SK-N-SH treated with all-trans-retinoic acid at 6 μM for 48 hours (cell line): ENCODE data around the gene ZNF512.

Experiments used
- ATAC-seq: fragments of 200-7000 bp; cut with Tn5 transposase; 3 replicates; pipeline ENCODE4 v1.9.1; 2020; ENCODE audit warnings: mild to moderate bottlenecking, moderate library complexity
- ARNTL ChIP-seq: fragments of 450-650 bp; formaldehyde crosslinking; IDR thresholded peaks from 2 replicates; pipeline ENCODE4 v1.5.0; 2020; ENCODE audit warnings: low read depth, mild to moderate bottlenecking, moderate library complexity, borderline replicate concordance
- BACH2 ChIP-seq: fragments of 250-450 bp; sonication (Bioruptor Pico); IDR thresholded peaks from 2 replicates; pipeline ENCODE4 v1.9.0; 2021; ENCODE audit warnings: mild to moderate bottlenecking, borderline replicate concordance
- CREB5 ChIP-seq: fragments of 250-450 bp; sonication (Bioruptor Pico); IDR thresholded peaks from 2 replicates; pipeline ENCODE4 v1.5.1; 2020; ENCODE audit warnings: low read depth, mild to moderate bottlenecking, moderate library complexity
- CSDC2 ChIP-seq: fragments of 250-450 bp; sonication (Bioruptor Pico); IDR thresholded peaks from 2 replicates; pipeline ENCODE4 v1.5.0; 2020; ENCODE audit warnings: mild to moderate bottlenecking, moderate library complexity
- CSRNP3 ChIP-seq: fragments of 250-450 bp; sonication (Bioruptor Pico); IDR thresholded peaks from 2 replicates; pipeline ENCODE4 v1.5.1; 2021; ENCODE audit warnings: mild to moderate bottlenecking, moderate library complexity
- ESRRG ChIP-seq: fragments of 250-450 bp; sonication (Bioruptor Pico); IDR thresholded peaks from 2 replicates; pipeline ENCODE4 v1.6.1; 2021; ENCODE audit warnings: mild to moderate bottlenecking
- GLIS3 ChIP-seq: fragments of 250-450 bp; sonication (Bioruptor Pico); IDR thresholded peaks from 2 replicates; pipeline ENCODE4 v1.5.0; 2020; ENCODE audit warnings: mild to moderate bottlenecking, moderate library complexity
- ISL1 ChIP-seq: fragments of 250-450 bp; sonication (Bioruptor Pico); IDR thresholded peaks from 2 replicates; pipeline ENCODE4 v2.1.2; 2022; ENCODE audit warnings: mild to moderate bottlenecking, moderate library complexity
- OSR1 ChIP-seq: fragments of 250-450 bp; sonication (Bioruptor Pico); IDR thresholded peaks from 2 replicates; pipeline ENCODE4 v1.8.0; 2022; ENCODE audit warnings: moderate library complexity, mild to moderate bottlenecking, inconsistent platforms
- POU6F1 ChIP-seq: fragments of 250-450 bp; sonication (Bioruptor Pico); IDR thresholded peaks from 2 replicates; pipeline ENCODE4 v1.8.0; 2021; ENCODE audit warnings: low read depth, mild to moderate bottlenecking, moderate library complexity, borderline replicate concordance
- PPARA ChIP-seq: fragments of 250-450 bp; sonication (Bioruptor Pico); IDR thresholded peaks from 2 replicates; pipeline ENCODE4 v1.5.0; 2020; ENCODE audit warnings: mild to moderate bottlenecking, borderline replicate concordance
- RARB ChIP-seq: fragments of 250-450 bp; sonication (Bioruptor Pico); IDR thresholded peaks from 2 replicates; pipeline ENCODE4 v1.8.0; 2021; ENCODE audit warnings: mild to moderate bottlenecking, moderate library complexity
- SNAI2 ChIP-seq: fragments of 250-450 bp; sonication (Bioruptor Pico); IDR thresholded peaks from 2 replicates; pipeline ENCODE4 v1.5.0; 2020; ENCODE audit warnings: mild to moderate bottlenecking, moderate library complexity
- TCF4 ChIP-seq: fragments of 250-450 bp; sonication (Bioruptor Pico); IDR thresholded peaks from 2 replicates; pipeline ENCODE4 v1.8.0; 2021; ENCODE audit warnings: mild to moderate bottlenecking, moderate library complexity, borderline replicate concordance
- TOX ChIP-seq: fragments of 250-450 bp; sonication (Bioruptor Pico); IDR thresholded peaks from 2 replicates; pipeline ENCODE4 v1.8.0; 2021; ENCODE audit warnings: mild to moderate bottlenecking, moderate library complexity, borderline replicate concordance
- ZC3H10 ChIP-seq: fragments of 250-450 bp; sonication (Bioruptor Pico); IDR thresholded peaks from 2 replicates; pipeline ENCODE4 v1.5.1; 2021; ENCODE audit warnings: mild to moderate bottlenecking, moderate library complexity
- ZFP3 ChIP-seq: fragments of 250-450 bp; sonication (Bioruptor Pico); IDR thresholded peaks from 2 replicates; pipeline ENCODE4 v1.5.0; 2020; ENCODE audit warnings: mild to moderate bottlenecking, moderate library complexity
- ZFP30 ChIP-seq: fragments of 450-650 bp; formaldehyde crosslinking; IDR thresholded peaks from 2 replicates; pipeline ENCODE4 v1.5.0; 2022; ENCODE audit warnings: mild to moderate bottlenecking, moderate library complexity
- ZNF565 ChIP-seq: fragments of 450-650 bp; formaldehyde crosslinking; conservative IDR thresholded peaks from 2 replicates; pipeline ENCODE4 v1.5.0; 2020; ENCODE audit warnings: low read depth, mild to moderate bottlenecking, moderate library complexity
- ZNF70 ChIP-seq: fragments of 450-650 bp; formaldehyde crosslinking; IDR thresholded peaks from 2 replicates; pipeline ENCODE4 v1.5.0; 2020; ENCODE audit warnings: mild to moderate bottlenecking, moderate library complexity
- ZNF8 ChIP-seq: fragments of 450-650 bp; formaldehyde crosslinking; IDR thresholded peaks from 2 replicates; pipeline ENCODE4 v1.5.0; 2020; ENCODE audit warnings: mild to moderate bottlenecking, moderate library complexity
- TF ChIP-seq, protein P1 (sequence below): fragments of 250-450 bp; sonication (Bioruptor Pico); IDR thresholded peaks from 2 replicates; pipeline ENCODE4 v1.5.0; 2020; ENCODE audit warnings: mild to moderate bottlenecking, moderate library complexity
- TF ChIP-seq, protein P2 (sequence below): fragments of 250-450 bp; sonication (Bioruptor Pico); IDR thresholded peaks from 2 replicates; pipeline ENCODE4 v1.8.0; 2020; ENCODE audit warnings: mild to moderate bottlenecking, moderate library complexity, borderline replicate concordance

ZNF512 gene

DNA sequence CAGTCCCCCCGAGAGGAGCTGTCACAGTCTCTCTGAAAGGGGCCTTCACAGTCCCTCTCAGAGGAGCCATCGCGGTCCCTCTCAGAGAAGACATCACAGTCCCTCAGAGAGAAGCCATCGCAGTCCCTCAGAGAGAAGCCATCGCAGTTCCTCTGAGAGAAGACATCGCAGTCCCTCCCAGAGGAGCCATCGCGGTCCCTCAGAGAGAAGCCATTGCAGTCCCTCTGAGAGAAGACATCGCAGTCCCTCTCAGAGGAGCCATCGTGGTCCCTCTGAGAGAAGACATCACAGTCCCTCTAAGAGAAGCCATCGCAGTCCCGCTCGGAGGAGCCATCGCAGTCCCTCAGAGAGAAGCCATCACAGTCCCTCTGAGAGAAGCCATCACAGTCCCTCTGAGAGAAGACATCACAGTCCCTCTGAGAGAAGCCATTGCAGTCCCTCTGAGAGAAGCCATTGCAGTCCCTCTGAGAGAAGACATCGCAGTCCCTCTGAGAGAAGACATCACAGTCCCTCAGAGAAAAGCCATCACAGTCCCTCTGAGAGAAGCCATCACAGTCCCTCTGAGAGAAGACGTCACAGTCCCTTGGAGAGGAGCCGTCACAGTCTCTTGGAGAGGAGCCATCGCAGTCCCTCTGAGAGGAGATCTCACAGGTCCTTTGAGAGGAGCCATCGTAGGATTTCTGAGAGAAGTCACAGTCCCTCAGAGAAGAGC, 1.3 kb upstream of the ZNF512 start (continued):
- TF ChIP-seq ZNF565 (no peak), ZFP30 (no peak), TOX (CRISPR knock-in tag) (no peak), SNAI2 (CRISPR knock-in tag) (no peak)

DNA sequence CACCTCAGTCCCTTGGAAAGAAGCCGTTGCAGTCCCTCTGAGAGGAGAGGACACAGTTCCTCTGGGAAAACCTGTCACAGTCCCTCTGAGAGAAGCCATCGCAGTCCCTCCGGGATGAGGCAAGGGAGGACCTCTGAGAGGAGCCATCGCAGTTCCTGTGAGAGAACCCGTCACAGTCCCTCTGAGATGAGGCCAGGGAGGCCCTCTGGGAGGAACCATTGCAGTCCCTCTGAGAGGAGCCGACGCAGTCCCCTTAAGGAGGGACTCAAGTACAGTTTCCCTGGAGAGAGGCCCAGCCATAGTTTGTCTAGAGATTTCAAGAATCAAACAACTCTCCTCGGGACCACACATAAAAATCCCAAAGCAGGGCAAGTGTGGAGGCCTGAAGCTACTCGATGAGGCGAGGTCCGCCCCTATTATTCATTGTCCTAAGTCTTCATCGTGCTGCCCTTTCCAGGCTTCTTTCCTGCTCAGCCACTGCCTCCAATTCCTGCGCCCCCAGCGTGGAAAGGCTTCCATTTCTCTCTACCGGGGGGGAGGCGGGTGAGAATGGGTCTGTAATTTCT, 630 bp upstream of the ZNF512 start:
- TF ChIP-seq POU6F1 (CRISPR knock-in tag) (no peak), BACH2 (CRISPR knock-in tag) (0 out of 2 replicates have a peak, but pooled peaks have one; percentile 5)
- no peak; the same call in 2 of the 3 replicates for ATAC-seq

GRCh38 chr2:27583390-27583915, 611 bp downstream of the ZNF512 start:
- ATAC-seq = peak; percentile 33
- no peak for TF ChIP-seq ZNF70 (CRISPR knock-in tag)
- TF ChIP-seq ZFP3 (CRISPR knock-in tag) = no peak
- 0 out of 2 replicates have a peak, but pooled peaks have one; percentile 32 for TF ChIP-seq CREB5
- no peak for TF ChIP-seq ZNF565
- no peak for TF ChIP-seq CSRNP3 (CRISPR knock-in tag)

GRCh38 chr2:27584597-27584996, 1.8 kb downstream of the ZNF512 start:
- no peak for TF ChIP-seq CSRNP3 (CRISPR knock-in tag)
- no peak for TF ChIP-seq ZNF565
- TF ChIP-seq, protein P1, sequence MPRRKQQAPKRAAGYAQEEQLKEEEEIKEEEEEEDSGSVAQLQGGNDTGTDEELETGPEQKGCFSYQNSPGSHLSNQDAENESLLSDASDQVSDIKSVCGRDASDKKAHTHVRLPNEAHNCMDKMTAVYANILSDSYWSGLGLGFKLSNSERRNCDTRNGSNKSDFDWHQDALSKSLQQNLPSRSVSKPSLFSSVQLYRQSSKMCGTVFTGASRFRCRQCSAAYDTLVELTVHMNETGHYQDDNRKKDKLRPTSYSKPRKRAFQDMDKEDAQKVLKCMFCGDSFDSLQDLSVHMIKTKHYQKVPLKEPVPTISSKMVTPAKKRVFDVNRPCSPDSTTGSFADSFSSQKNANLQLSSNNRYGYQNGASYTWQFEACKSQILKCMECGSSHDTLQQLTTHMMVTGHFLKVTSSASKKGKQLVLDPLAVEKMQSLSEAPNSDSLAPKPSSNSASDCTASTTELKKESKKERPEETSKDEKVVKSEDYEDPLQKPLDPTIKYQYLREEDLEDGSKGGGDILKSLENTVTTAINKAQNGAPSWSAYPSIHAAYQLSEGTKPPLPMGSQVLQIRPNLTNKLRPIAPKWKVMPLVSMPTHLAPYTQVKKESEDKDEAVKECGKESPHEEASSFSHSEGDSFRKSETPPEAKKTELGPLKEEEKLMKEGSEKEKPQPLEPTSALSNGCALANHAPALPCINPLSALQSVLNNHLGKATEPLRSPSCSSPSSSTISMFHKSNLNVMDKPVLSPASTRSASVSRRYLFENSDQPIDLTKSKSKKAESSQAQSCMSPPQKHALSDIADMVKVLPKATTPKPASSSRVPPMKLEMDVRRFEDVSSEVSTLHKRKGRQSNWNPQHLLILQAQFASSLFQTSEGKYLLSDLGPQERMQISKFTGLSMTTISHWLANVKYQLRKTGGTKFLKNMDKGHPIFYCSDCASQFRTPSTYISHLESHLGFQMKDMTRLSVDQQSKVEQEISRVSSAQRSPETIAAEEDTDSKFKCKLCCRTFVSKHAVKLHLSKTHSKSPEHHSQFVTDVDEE (CRISPR knock-in tag) = no peak
- no peak for TF ChIP-seq CREB5
- TF ChIP-seq ZNF70 (CRISPR knock-in tag) = no peak
- no peak for TF ChIP-seq CSDC2 (CRISPR knock-in tag)
- no peak for TF ChIP-seq ZC3H10 (CRISPR knock-in tag)
- no peak for TF ChIP-seq OSR1 (CRISPR knock-in tag)
- TF ChIP-seq ARNTL (CRISPR knock-in tag) = no peak
- TF ChIP-seq ZFP3 (CRISPR knock-in tag) = no peak
- no peak for TF ChIP-seq RARB
- no peak for TF ChIP-seq TCF4 (CRISPR knock-in tag)
- TF ChIP-seq ZFP30 = no peak
- TF ChIP-seq TOX (CRISPR knock-in tag) = no peak
- TF ChIP-seq ESRRG = no peak
- no peak for TF ChIP-seq GLIS3
- no peak for TF ChIP-seq PPARA
- TF ChIP-seq ISL1 (CRISPR knock-in tag) = no peak
- TF ChIP-seq ZNF8 (CRISPR knock-in tag) = no peak
- TF ChIP-seq, protein P2, sequence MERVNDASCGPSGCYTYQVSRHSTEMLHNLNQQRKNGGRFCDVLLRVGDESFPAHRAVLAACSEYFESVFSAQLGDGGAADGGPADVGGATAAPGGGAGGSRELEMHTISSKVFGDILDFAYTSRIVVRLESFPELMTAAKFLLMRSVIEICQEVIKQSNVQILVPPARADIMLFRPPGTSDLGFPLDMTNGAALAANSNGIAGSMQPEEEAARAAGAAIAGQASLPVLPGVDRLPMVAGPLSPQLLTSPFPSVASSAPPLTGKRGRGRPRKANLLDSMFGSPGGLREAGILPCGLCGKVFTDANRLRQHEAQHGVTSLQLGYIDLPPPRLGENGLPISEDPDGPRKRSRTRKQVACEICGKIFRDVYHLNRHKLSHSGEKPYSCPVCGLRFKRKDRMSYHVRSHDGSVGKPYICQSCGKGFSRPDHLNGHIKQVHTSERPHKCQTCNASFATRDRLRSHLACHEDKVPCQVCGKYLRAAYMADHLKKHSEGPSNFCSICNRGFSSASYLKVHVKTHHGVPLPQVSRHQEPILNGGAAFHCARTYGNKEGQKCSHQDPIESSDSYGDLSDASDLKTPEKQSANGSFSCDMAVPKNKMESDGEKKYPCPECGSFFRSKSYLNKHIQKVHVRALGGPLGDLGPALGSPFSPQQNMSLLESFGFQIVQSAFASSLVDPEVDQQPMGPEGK (CRISPR knock-in tag) = no peak
- no peak for ATAC-seq
